Karpas-422 (cell line): ENCODE results near the gene CCDC93. TPM values are rescaled to one million over a fixed set of nuclear protein-coding genes. Genes with fewer than 3 reads are reported as not detected.

Experiments used
- DNase-seq: peaks from one replicate; pipeline ENCODE4 v3.0.0-alpha.2; 2015
- H2AFZ ChIP-seq: fragments of 200-600 bp; sonication (generic); 2 replicates; pipeline ENCODE4 v1.6.1; 2014; ENCODE audit warnings: antibody characterized with exemption, low read length, mixed read lengths
- H3K27ac ChIP-seq: fragments of 200-600 bp; sonication (generic); 2 replicates; pipeline ENCODE4 v1.5.1; 2014; ENCODE audit warnings: mild to moderate bottlenecking, low read length, moderate library complexity
- H3K27me3 ChIP-seq: fragments of 200-600 bp; sonication (generic); 2 replicates; pipeline ENCODE4 v1.6.1; 2014; ENCODE audit warnings: low read length, mixed read lengths
- H3K36me3 ChIP-seq: fragments of 200-600 bp; sonication (generic); 2 replicates; pipeline ENCODE4 v1.6.1; 2014; ENCODE audit warnings: low read length, mixed read lengths; ENCODE audit not compliant: insufficient read depth
- H3K4me1 ChIP-seq: fragments of 200-600 bp; sonication (generic); 2 replicates; pipeline ENCODE4 v1.6.1; 2014; ENCODE audit warnings: mild to moderate bottlenecking, low read length, mixed read lengths
- H3K4me2 ChIP-seq: fragments of 200-600 bp; sonication (generic); 2 replicates; pipeline ENCODE4 v1.6.1; 2014; ENCODE audit warnings: low read length, low read depth, mild to moderate bottlenecking; ENCODE audit not compliant: poor library complexity, severe bottlenecking
- H3K4me3 ChIP-seq: fragments of 200-600 bp; sonication (generic); 2 replicates; pipeline ENCODE4 v1.5.1; 2014; ENCODE audit warnings: mild to moderate bottlenecking, antibody characterized with exemption, low read length, mixed read lengths
- H3K79me2 ChIP-seq: fragments of 200-600 bp; sonication (generic); 2 replicates; pipeline ENCODE4 v1.6.1; 2014; ENCODE audit warnings: mild to moderate bottlenecking, low read length, mixed read lengths
- H3K9ac ChIP-seq: fragments of 200-600 bp; sonication (generic); 2 replicates; pipeline ENCODE4 v1.6.0; 2014; ENCODE audit warnings: low read length
- H3K9me2 ChIP-seq: fragments of 200-600 bp; sonication (generic), shearing (Covaris generic); replicated peaks from 2 replicates; pipeline ENCODE4 v1.6.0; 2014; ENCODE audit warnings: mild to moderate bottlenecking, low read length, moderate library complexity; ENCODE audit not compliant: insufficient read depth
- H3K9me3 ChIP-seq: fragments of 300-700, 200-600 bp; sonication (generic); 2 replicates; pipeline ENCODE4 v1.6.1; 2014; ENCODE audit warnings: low read length, mixed read lengths
- H4K20me1 ChIP-seq: fragments of 200-600 bp; sonication (generic); 2 replicates; pipeline ENCODE4 v1.6.1; 2014; ENCODE audit warnings: mild to moderate bottlenecking, antibody characterized with exemption, low read length, low read depth; ENCODE audit not compliant: insufficient read depth
- small RNA-seq: library from RNA; depleted of rRNA; stranded (forward); fragments of <200 nt; gene quantifications from one replicate; pipeline ENCODE3, GENCODE V24; 2014
- total RNA-seq: library from RNA; depleted of rRNA; stranded (reverse); fragments of >200 nt; shearing (Covaris generic); gene quantifications from 2 replicates; pipeline ENCODE4 v1.2.3, GENCODE V29; 2014; ENCODE audit warnings: low replicate concordance; rRNA removed

Gene CCDC93
- total RNA-seq, 1 experiment from 2014 or later, result 24.6 TPM

DNA sequence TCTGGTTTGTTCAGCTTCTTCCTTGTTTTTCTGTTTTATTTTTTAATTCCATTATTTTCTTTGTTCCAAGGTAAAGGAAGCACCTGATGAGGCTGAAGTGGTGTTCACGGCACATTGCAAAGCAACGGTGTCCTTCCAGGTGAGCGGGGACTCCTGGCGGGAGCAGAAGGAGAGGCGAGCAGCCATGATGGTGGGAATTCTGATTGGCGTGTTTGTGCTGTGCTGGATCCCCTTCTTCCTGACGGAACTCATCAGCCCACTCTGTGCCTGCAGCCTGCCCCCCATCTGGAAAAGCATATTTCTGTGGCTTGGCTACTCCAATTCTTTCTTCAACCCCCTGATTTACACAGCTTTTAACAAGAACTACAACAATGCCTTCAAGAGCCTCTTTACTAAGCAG, 110.9 kb downstream of the CCDC93 start:
- H3K79me2 ChIP-seq, result no peaks in the 10 kb centered on the region
- no peak overlapping the region for H3K9ac ChIP-seq
- H3K9me2 ChIP-seq, result no peaks in the 10 kb centered on the region
- H3K4me3 ChIP-seq, result no peak overlapping the region
- no peaks in the 10 kb centered on the region for H3K9me3 ChIP-seq
- DNase-seq, result no peak
- H2AFZ ChIP-seq, result no peak overlapping the region
- no peak overlapping the region for H3K4me2 ChIP-seq
- no peaks in the 10 kb centered on the region for H3K4me1 ChIP-seq
- H3K27me3 ChIP-seq, result no peaks in the 10 kb centered on the region
- H4K20me1 ChIP-seq, result no peaks in the 10 kb centered on the region
- no peaks in the 10 kb centered on the region for H3K36me3 ChIP-seq
- no peak overlapping the region for H3K27ac ChIP-seq

GRCh38 chr2:117888897-117889296, 125.0 kb downstream of the CCDC93 start:
- Histone ChIP-seq H4K20me1 (no peaks in the 10 kb centered on the region), H3K4me3 (no peak overlapping the region), H3K9me2 (no peaks in the 10 kb centered on the region), H2AFZ (no peak overlapping the region), H3K9me3 (no peaks in the 10 kb centered on the region), H3K27me3 (no peaks in the 10 kb centered on the region), H3K27ac (no peak overlapping the region), H3K79me2 (no peaks in the 10 kb centered on the region), H3K4me2 (no peak overlapping the region), H3K36me3 (no peaks in the 10 kb centered on the region), H3K9ac (no peak overlapping the region), H3K4me1 (no peaks in the 10 kb centered on the region)
- no peak for DNase-seq

- Histone ChIP-seq H3K4me3 (no peak overlapping the region), H3K9me3 (no peaks in the 10 kb centered on the region), H3K4me2 (no peak overlapping the region), H2AFZ (no peak overlapping the region), H3K4me1 (no peaks in the 10 kb centered on the region), H3K9me2 (no peaks in the 10 kb centered on the region), H3K36me3 (no peaks in the 10 kb centered on the region), H3K79me2 (no peaks in the 10 kb centered on the region), H4K20me1 (no peaks in the 10 kb centered on the region), H3K27ac (no peak overlapping the region), H3K9ac (no peak overlapping the region), H3K27me3 (no peaks in the 10 kb centered on the region)
- no peak for DNase-seq
Measured at GRCh38 chr2:117885308-117885707, 128.6 kb downstream of the CCDC93 start.

GRCh38 chr2:117879003-117879402, 134.9 kb downstream of the CCDC93 start:
- no peaks in the 10 kb centered on the region for H3K9me3 ChIP-seq
- no peaks in the 10 kb centered on the region for H3K36me3 ChIP-seq
- no peak overlapping the region for H2AFZ ChIP-seq

GRCh38 chr2:117875786-117876185, 138.1 kb downstream of the CCDC93 start:
- Histone ChIP-seq H3K4me1 (no peaks in the 10 kb centered on the region), H3K9me2 (no peaks in the 10 kb centered on the region), H3K27ac (no peak overlapping the region), H3K4me2 (no peak overlapping the region), H4K20me1 (no peaks in the 10 kb centered on the region), H2AFZ (no peak overlapping the region), H3K9me3 (no peaks in the 10 kb centered on the region), H3K9ac (no peak overlapping the region), H3K4me3 (no peak overlapping the region), H3K27me3 (no peaks in the 10 kb centered on the region), H3K36me3 (no peaks in the 10 kb centered on the region), H3K79me2 (no peaks in the 10 kb centered on the region)
- no peak for DNase-seq

More at GRCh38 chr2:117879003-117879402, 134.9 kb downstream of the CCDC93 start:
- Histone ChIP-seq H3K9ac (no peak overlapping the region), H3K4me3 (no peak overlapping the region), H3K4me1 (no peaks in the 10 kb centered on the region), H3K79me2 (no peaks in the 10 kb centered on the region), H3K4me2 (no peak overlapping the region), H4K20me1 (no peaks in the 10 kb centered on the region), H3K9me2 (no peaks in the 10 kb centered on the region), H3K27me3 (no peaks in the 10 kb centered on the region), H3K27ac (no peak overlapping the region)
- no peak for DNase-seq

Small RNAs within 50 kb of the gene (small RNA-seq; reads per million reads assigned to genes)
- not detected for gene RN7SL111P

Other genes starting within 250 kb of the CCDC93 start
- gene DDX18, start 199.4 kb downstream of the CCDC93 start, total RNA-seq, result 44.8 and 88.0 TPM in 2 replicates
- gene INSIG2, start 74.4 kb upstream of the CCDC93 start, total RNA-seq, result 17.8 and 37.6 TPM in 2 replicates